ENCODE data around the gene C17orf107. TPM values are rescaled to one million over a fixed set of nuclear protein-coding genes. Genes with fewer than 3 reads are reported as not detected.
A peak's percentile ranks its signal among the peaks of the same experiment; 100 is the strongest.

C17orf107 gene
- total and polyA plus RNA-seq, 2 of the 13 experiments (the other 11 are each of a cell fraction or from before 2014, with no cell fraction given): 0.20 to 0.59 TPM

GRCh38 chr17:4939796-4940554 is 40.6 kb downstream of the C17orf107 start, which contains the start of the genes RNF167 and SLC25A11 (continued):
- TF ChIP-seq PAXIP1 (CRISPR knock-in tag; conservative IDR thresholded peaks at IDR 0.05) (peak; percentile 40; the same call in 1 of the 2 replicates), ZNF605 (CRISPR knock-in tag; IDR thresholded peaks at IDR 0.05) (no peak), EHMT2 (IDR thresholded peaks at IDR 0.05; ENCODE audit: borderline replicate concordance, low read depth, low read length) (no peak), ZNF770 (CRISPR knock-in tag; IDR thresholded peaks at IDR 0.05) (peak; percentile 95), ZBED4 (CRISPR knock-in tag; IDR thresholded peaks at IDR 0.05; ENCODE audit: borderline replicate concordance) (peak; percentile 69), ZNF501 (CRISPR knock-in tag; IDR thresholded peaks at IDR 0.05) (no peak; the same call in 1 of the 2 replicates), ATF4 (CRISPR knock-in tag; IDR thresholded peaks at IDR 0.05) (peak in 1 of 2 experiments; percentile 52; a peak in 1 of 4 replicates), GPN1 (CRISPR knock-in tag; IDR thresholded peaks at IDR 0.05; ENCODE audit: borderline replicate concordance) (no peak), ATF7 (IDR thresholded peaks at IDR 0.05) (no peak), ATF7 (CRISPR knock-in tag; IDR thresholded peaks at IDR 0.05) (no peak), EED (CRISPR knock-in tag; IDR thresholded peaks at IDR 0.05) (no peak), ZNF512 (CRISPR knock-in tag; IDR thresholded peaks at IDR 0.05) (no peak), ZFP91 (CRISPR knock-in tag; IDR thresholded peaks at IDR 0.05; ENCODE audit: borderline replicate concordance) (peak; percentile 45; the same call in 1 of the 2 replicates)

Measured in HepG2 (cell line).